IPS-20b (cell line): ENCODE data around the gene HHATL.

Source experiments
- H3K27ac ChIP-seq: one replicate; pipeline ENCODE4 v1.5.1; 2013; ENCODE audit warnings: low read length
- H3K27me3 ChIP-seq: 2 replicates; pipeline ENCODE4 v1.6.1; 2013; ENCODE audit warnings: mild to moderate bottlenecking, low read length, inconsistent platforms; ENCODE audit not compliant: insufficient read depth
- H3K36me3 ChIP-seq: 2 replicates; pipeline ENCODE4 v1.6.1; 2013; ENCODE audit warnings: low read depth, mild to moderate bottlenecking, inconsistent platforms, low read length, moderate library complexity; ENCODE audit not compliant: insufficient read depth
- H3K4me1 ChIP-seq: 2 replicates; pipeline ENCODE4 v1.6.1; 2013; ENCODE audit warnings: mild to moderate bottlenecking, control low read depth, inconsistent platforms, low read length, moderate library complexity; ENCODE audit not compliant: insufficient read depth
- H3K4me3 ChIP-seq: 2 replicates; pipeline ENCODE4 v1.5.1; 2013; ENCODE audit warnings: mild to moderate bottlenecking, low read length, inconsistent platforms
- H3K9ac ChIP-seq: 2 replicates; pipeline ENCODE4 v1.6.1; 2013; ENCODE audit warnings: low read depth, mild to moderate bottlenecking, inconsistent platforms, low read length, moderate library complexity
- H3K9me3 ChIP-seq: 2 replicates; pipeline ENCODE4 v1.6.1; 2013; ENCODE audit warnings: mild to moderate bottlenecking, low read depth, low read length, inconsistent platforms; ENCODE audit not compliant: insufficient read depth

The HHATL gene

GRCh38 chr3:42684632-42685362 lies 17.8 kb downstream of the HHATL start:
- no peaks in the 10 kb centered on the region for H3K36me3 ChIP-seq
- H3K9me3 ChIP-seq: no peaks in the 10 kb centered on the region
- no peak overlapping the region for H3K9ac ChIP-seq
- H3K4me1 ChIP-seq: peaks cover 7% of the 10 kb centered on the region; the same call in 1 of the 2 replicates
- no peak overlapping the region for H3K27ac ChIP-seq
- no peak overlapping the region for H3K4me3 ChIP-seq
- H3K27me3 ChIP-seq: no peaks in the 10 kb centered on the region

DNA sequence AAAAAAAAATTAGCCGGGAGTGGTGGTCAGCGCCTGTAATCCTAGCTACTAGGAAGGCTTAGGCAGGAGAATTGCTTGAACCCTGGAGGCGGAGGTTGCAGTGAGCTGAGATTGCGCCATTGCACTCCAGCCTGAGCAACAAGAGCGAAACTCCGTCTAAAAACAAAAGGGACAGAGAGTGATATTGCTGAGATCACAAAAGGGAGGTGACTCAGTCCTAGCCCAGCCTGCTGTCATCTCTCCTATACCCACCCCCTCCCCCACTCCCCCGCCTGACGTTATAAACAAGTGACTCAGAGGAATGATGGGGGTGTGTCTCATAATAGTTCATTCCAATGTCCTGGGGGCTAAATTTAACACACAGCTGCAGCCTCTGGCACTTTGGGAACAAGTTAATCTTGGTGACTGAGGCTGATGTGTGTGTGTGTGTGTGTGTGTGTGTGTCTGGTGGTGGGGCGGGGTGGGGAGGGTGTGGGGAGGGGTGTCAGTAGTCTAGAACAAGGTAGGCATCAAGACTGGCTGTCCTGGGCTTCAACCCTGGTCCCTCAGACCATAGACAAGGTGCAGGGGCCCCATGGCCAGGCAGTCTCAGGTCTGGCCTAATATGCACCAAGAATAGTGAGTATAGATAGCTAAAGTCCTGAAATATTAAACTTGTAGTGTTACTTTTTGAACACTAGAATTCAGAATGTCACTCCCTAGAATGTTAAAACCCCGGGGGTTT lies 18.6 kb downstream of the HHATL start:
- no peaks in the 10 kb centered on the region; the same call in 1 of the 2 replicates for H3K4me1 ChIP-seq
- H3K27me3 ChIP-seq: no peaks in the 10 kb centered on the region
- no peak overlapping the region for H3K27ac ChIP-seq
- H3K9me3 ChIP-seq: no peaks in the 10 kb centered on the region
- no peak overlapping the region for H3K9ac ChIP-seq
- H3K36me3 ChIP-seq: no peaks in the 10 kb centered on the region
- H3K4me3 ChIP-seq: no peak overlapping the region

DNA sequence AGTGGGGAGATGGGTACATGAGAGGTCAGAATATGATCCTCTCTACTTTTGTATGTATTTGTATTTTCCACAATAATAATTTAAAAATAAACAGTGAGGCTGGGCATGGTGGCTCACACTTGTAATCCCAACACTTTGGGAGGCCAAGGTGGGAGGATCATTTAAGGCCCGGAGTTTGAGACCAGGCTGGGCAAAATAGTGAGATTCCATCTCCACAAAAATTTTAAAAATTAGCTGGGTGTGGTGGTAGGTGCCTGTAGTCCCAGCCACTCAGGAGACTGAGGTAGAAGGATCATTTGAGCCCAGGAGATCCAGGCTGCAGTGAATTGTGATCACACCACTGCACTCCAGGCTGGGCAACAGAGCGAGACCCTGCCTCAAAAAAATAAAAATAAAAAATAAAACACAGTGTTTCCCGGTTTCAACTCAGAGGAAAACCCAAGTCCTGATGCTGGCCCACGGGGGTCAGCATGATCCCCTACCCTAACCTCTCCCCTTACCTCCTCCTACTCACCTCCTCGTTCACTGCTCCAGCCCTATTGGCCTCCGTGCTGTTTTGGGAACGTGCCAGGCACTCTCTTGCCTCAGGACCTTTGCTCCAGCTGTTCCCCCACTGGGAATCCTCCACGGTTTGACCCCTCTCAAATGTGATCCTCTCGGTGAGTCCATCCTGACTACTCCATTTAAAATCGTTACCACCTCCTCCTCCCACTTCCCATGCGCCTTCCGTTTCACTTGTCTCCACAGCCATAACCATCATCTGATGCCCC lies 20.1 kb downstream of the HHATL start:
- Histone ChIP-seq H3K27me3 (no peaks in the 10 kb centered on the region), H3K9me3 (no peaks in the 10 kb centered on the region), H3K4me1 (peaks cover 3% of the 10 kb centered on the region; the same call in 1 of the 2 replicates), H3K36me3 (no peaks in the 10 kb centered on the region), H3K4me3 (no peak overlapping the region), H3K9ac (no peak overlapping the region), H3K27ac (no peak overlapping the region)

DNA sequence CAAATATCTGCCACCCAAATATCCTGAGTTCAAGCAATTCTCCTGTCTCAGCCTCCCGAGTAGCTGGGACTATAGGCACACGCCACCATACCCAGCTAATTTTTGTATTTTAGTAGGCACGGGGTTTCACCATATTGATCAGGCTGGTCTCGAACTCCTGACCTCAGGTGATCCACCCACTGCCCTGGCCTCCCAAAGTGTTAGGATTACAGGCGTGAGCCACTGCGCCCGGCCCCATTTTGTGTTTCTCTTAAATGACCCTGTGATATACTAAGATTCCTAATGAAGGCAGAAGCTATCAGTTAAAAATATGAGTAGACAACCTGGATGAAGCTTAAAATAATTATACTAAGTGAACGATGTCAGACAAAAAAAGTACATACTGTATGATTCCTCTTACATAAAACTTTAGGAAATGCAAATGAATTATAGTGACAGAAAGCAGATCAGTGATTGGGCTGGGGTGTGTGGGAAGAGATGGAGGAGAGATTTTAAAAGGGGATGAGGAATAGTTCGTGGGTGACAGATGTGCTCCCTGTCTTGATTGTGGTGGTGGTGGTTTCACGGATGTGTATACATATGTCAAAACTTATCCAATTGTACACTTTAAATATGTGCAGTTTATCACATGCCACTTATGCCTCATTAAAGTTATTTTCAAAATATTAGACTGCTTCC lies 21.1 kb downstream of the HHATL start:
- H3K36me3 ChIP-seq: no peaks in the 10 kb centered on the region
- H3K9ac ChIP-seq: no peak overlapping the region
- H3K27ac ChIP-seq: no peak overlapping the region
- H3K4me3 ChIP-seq: no peak overlapping the region
- no peaks in the 10 kb centered on the region for H3K27me3 ChIP-seq
- H3K4me1 ChIP-seq: peaks cover 3% of the 10 kb centered on the region; the same call in 1 of the 2 replicates
- no peaks in the 10 kb centered on the region; the same call in 1 of the 2 replicates for H3K9me3 ChIP-seq

GRCh38 chr3:42680806-42681205 lies 21.8 kb downstream of the HHATL start:
- Histone ChIP-seq H3K4me3 (no peak overlapping the region), H3K36me3 (no peaks in the 10 kb centered on the region), H3K4me1 (peaks cover 3% of the 10 kb centered on the region; the same call in 1 of the 2 replicates), H3K27ac (no peak overlapping the region), H3K27me3 (no peaks in the 10 kb centered on the region), H3K9me3 (peaks cover 4% of the 10 kb centered on the region; the same call in 1 of the 2 replicates), H3K9ac (no peak overlapping the region)

DNA sequence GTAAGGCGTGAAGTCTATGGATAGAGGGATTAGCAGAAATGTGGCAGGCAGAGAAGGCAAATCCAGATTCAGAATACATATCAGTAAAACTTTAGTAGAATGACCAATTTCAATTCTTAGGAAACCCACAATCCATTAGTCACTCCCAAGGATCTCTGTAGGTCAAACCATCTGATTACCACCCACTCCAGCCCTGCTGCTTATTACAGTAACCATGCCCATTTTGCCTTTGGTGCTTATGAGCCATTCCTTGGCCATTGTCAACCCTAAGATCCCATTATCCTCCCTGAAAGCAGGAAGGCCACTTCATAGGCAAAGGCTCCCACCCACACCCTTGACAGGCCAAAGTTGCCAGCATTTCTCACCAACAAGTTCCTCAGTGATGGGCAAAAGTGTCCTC lies 22.3 kb downstream of the HHATL start:
- no peak overlapping the region for H3K9ac ChIP-seq
- H3K4me3 ChIP-seq: no peak overlapping the region
- H3K36me3 ChIP-seq: no peaks in the 10 kb centered on the region
- H3K4me1 ChIP-seq: peaks cover 3% of the 10 kb centered on the region; the same call in 1 of the 2 replicates
- peaks cover 5% of the 10 kb centered on the region; the same call in 1 of the 2 replicates for H3K9me3 ChIP-seq
- H3K27ac ChIP-seq: no peak overlapping the region
- H3K27me3 ChIP-seq: no peaks in the 10 kb centered on the region

DNA sequence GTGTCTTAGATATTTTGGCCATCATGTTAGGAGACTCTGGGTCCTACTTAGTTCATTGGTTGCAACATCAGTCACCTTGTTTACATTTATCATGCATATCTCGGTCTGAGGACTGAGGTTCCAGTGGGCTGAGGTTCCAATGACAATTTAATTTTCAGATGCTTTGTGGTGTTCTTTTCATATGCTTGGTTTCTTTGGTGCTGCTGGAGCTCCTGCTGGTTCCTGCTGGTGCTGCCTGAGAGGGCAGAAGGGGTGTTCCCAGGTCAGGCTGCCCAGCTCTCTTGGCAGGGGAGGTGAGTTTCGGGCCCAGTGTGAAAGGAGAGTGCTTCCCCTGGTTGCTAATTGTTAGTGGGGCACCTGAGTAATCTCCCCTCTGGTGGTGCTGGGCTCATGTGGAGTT lies 24.2 kb downstream of the HHATL start:
- Histone ChIP-seq H3K9ac (no peak overlapping the region), H3K4me1 (peaks cover 3% of the 10 kb centered on the region; the same call in 1 of the 2 replicates), H3K9me3 (peaks cover 5% of the 10 kb centered on the region; the same call in 1 of the 2 replicates), H3K36me3 (no peaks in the 10 kb centered on the region), H3K27ac (no peak overlapping the region), H3K27me3 (no peaks in the 10 kb centered on the region), H3K4me3 (no peak overlapping the region)

GRCh38 chr3:42675909-42676308 lies 26.7 kb downstream of the HHATL start:
- Histone ChIP-seq H3K36me3 (no peaks in the 10 kb centered on the region), H3K4me3 (no peak overlapping the region), H3K4me1 (peaks cover 3% of the 10 kb centered on the region; the same call in 1 of the 2 replicates), H3K9ac (no peak overlapping the region), H3K27ac (no peak overlapping the region), H3K27me3 (no peaks in the 10 kb centered on the region), H3K9me3 (peaks cover 5% of the 10 kb centered on the region; the same call in 1 of the 2 replicates)

GRCh38 chr3:42674146-42674545 lies 28.5 kb downstream of the HHATL start:
- Histone ChIP-seq H3K4me1 (peaks cover 3% of the 10 kb centered on the region; the same call in 1 of the 2 replicates), H3K9ac (no peak overlapping the region), H3K27ac (no peak overlapping the region), H3K9me3 (peaks cover 5% of the 10 kb centered on the region; the same call in 1 of the 2 replicates), H3K36me3 (no peaks in the 10 kb centered on the region), H3K27me3 (no peaks in the 10 kb centered on the region), H3K4me3 (no peak overlapping the region)

- no peaks in the 10 kb centered on the region for H3K27me3 ChIP-seq
- peaks cover 5% of the 10 kb centered on the region; the same call in 1 of the 2 replicates for H3K9me3 ChIP-seq
- no peaks in the 10 kb centered on the region for H3K4me1 ChIP-seq
- no peaks in the 10 kb centered on the region for H3K36me3 ChIP-seq
- H3K4me3 ChIP-seq: no peak overlapping the region
- no peak overlapping the region for H3K9ac ChIP-seq
- H3K27ac ChIP-seq: no peak overlapping the region
Measured at GRCh38 chr3:42673082-42673481, 29.5 kb downstream of the HHATL start.

DNA sequence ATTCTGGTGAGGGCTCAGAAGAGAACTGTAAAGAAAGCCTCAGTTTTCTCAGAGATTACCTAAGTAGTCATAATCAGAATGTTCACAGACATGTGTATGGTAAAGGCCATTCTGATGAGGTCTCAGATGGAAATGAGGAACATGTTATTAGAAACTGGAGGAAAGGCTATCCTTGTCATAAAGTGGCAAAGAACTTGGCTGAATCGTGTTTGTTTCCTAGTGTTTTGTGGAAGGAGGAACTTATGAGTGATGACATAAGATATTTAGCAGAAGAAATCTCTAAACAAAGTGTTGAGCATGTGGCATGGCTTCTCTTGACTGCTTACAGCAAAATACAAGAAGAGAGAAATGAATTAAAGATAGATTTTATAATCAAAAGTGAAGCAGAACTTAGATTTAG lies 30.1 kb downstream of the HHATL start:
- Histone ChIP-seq H3K9ac (no peak overlapping the region), H3K4me3 (no peak overlapping the region), H3K27ac (no peak overlapping the region)

More for the DNA sequence above, 30.1 kb downstream of the HHATL start:
- Histone ChIP-seq H3K27me3 (no peaks in the 10 kb centered on the region), H3K4me1 (no peaks in the 10 kb centered on the region), H3K36me3 (no peaks in the 10 kb centered on the region), H3K9me3 (peaks cover 5% of the 10 kb centered on the region; the same call in 1 of the 2 replicates)
